ENCODE results near the gene NEDD9. TPM values are rescaled to one million over a fixed set of nuclear protein-coding genes. Genes with fewer than 3 reads are reported as not detected.

The NEDD9 gene
- total and polyA plus RNA-seq, 4 donors: 7.5 to 16.8 (median 11.7) TPM

DNA sequence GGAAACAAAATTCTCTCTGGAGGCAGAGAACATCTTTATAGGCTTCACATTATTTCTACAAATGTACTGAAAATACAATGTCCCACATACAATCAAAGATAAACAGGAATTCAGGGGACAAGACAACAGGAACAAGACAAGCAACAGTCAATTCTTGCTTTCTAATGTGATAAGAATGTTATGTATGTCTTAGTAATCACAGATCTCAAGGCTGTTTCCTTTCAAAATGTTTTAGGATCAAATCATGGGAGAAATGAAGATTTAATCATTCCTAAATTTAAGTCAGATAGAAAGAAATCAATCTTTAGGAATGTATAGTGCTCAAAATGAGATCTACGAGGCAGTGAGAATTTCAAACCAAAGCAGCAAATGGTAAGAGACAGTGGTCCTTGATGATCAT is 32.1 kb downstream of the NEDD9 start:
- Histone ChIP-seq H3K27ac (ENCODE audit: low read depth in 1 of 2, low read length in 2 of 2) (no peak overlapping the region), H3K36me3 (ENCODE audit: control insufficient read depth in 4 of 4, insufficient read depth in 3 of 4, low read depth in 1 of 4, low read length in 3 of 4) (peaks cover 0 to 4% (median 1%) of the 10 kb centered on the region in 4 donors), H3K4me3 (ENCODE audit: low read depth in 1 of 3, low read length in 3 of 3) (no peak overlapping the region), H3K9me3 (ENCODE audit: control insufficient read depth in 4 of 4, low read length in 3 of 4) (no peaks in the 10 kb centered on the region), H3K4me1 (ENCODE audit: control insufficient read depth in 4 of 4, insufficient read depth in 4 of 4, low read length in 3 of 4) (no peaks in the 10 kb centered on the region), H3K9ac (ENCODE audit: low read depth in 1 of 2, low read length in 2 of 2) (no peak overlapping the region), H3K27me3 (ENCODE audit: control insufficient read depth in 4 of 4, insufficient read depth in 4 of 4, low read length in 3 of 4) (no peaks in the 10 kb centered on the region)
- no peak for DNase-seq (ENCODE audit: low spot score)
- 96% methylated on average over 1 of the region's 1 CpG for WGBS
- no peak for TF ChIP-seq EGR1 (IDR thresholded peaks at IDR 0.05; ENCODE audit: low read depth in 2 of 2)
- TF ChIP-seq, protein P1, sequence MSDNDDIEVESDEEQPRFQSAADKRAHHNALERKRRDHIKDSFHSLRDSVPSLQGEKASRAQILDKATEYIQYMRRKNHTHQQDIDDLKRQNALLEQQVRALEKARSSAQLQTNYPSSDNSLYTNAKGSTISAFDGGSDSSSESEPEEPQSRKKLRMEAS (IDR thresholded peaks at IDR 0.05): no peak
- TF ChIP-seq TAF1 (conservative IDR thresholded peaks at IDR 0.05): no peak
- TF ChIP-seq REST (IDR thresholded peaks at IDR 0.05): no peak
- no peak for TF ChIP-seq YY1 (IDR thresholded peaks at IDR 0.05)
- TF ChIP-seq RXRA (IDR thresholded peaks at IDR 0.05): no peak
- TF ChIP-seq NR2F2 (IDR thresholded peaks at IDR 0.05): no peak
- TF ChIP-seq ZBTB33 (IDR thresholded peaks at IDR 0.05): no peak

GRCh38 chr6:11198663-11199603 is 33.5 kb downstream of the NEDD9 start:
- WGBS: 85% methylated on average over 5 of the region's 5 CpGs
- Histone ChIP-seq H3K9me3 (ENCODE audit: control insufficient read depth in 4 of 4, low read length in 3 of 4) (no peaks in the 10 kb centered on the region), H3K27me3 (ENCODE audit: control insufficient read depth in 4 of 4, insufficient read depth in 4 of 4, low read length in 3 of 4) (no peaks in the 10 kb centered on the region), H3K36me3 (ENCODE audit: control insufficient read depth in 4 of 4, insufficient read depth in 3 of 4, low read depth in 1 of 4, low read length in 3 of 4) (peaks cover 0 to 3% (median 1%) of the 10 kb centered on the region in 4 donors), H3K4me3 (ENCODE audit: low read depth in 1 of 3, low read length in 3 of 3) (no peak overlapping the region), H3K4me1 (ENCODE audit: control insufficient read depth in 4 of 4, insufficient read depth in 4 of 4, low read length in 3 of 4) (no peaks in the 10 kb centered on the region), H3K27ac (ENCODE audit: low read depth in 1 of 2, low read length in 2 of 2) (no peak overlapping the region), H3K9ac (ENCODE audit: low read depth in 1 of 2, low read length in 2 of 2) (no peak overlapping the region)
- DNase-seq (ENCODE audit: low spot score): no peak
- TF ChIP-seq HNF4G (IDR thresholded peaks at IDR 0.05): no peak
- TF ChIP-seq RXRA (IDR thresholded peaks at IDR 0.05): no peak
- no peak for TF ChIP-seq CTCF (IDR thresholded peaks at IDR 0.05; ENCODE audit: low read depth, low read length, missing input control)
- no peak for TF ChIP-seq TAF1 (conservative IDR thresholded peaks at IDR 0.05)
- TF ChIP-seq, protein P1 (IDR thresholded peaks at IDR 0.05): no peak
- TF ChIP-seq RAD21 (IDR thresholded peaks at IDR 0.05): no peak
- TF ChIP-seq ZBTB33 (IDR thresholded peaks at IDR 0.05): no peak
- TF ChIP-seq ATF3 (IDR thresholded peaks at IDR 0.05): no peak
- TF ChIP-seq EGR1 (IDR thresholded peaks at IDR 0.05; ENCODE audit: low read depth in 2 of 2): no peak
- TF ChIP-seq HNF4A (conservative IDR thresholded peaks at IDR 0.05): no peak
- TF ChIP-seq REST (IDR thresholded peaks at IDR 0.05): no peak
- TF ChIP-seq FOXA1 (IDR thresholded peaks at IDR 0.05): no peak
- no peak for TF ChIP-seq JUND (IDR thresholded peaks at IDR 0.05)
- no peak for TF ChIP-seq NR2F2 (IDR thresholded peaks at IDR 0.05)

All from liver (tissue), 9 donors.